PFSK-1 (cell line): ENCODE measurements around the gene PDE3A.

Experiments
- FOXP2 ChIP-seq: optimal IDR thresholded peaks from 2 replicates; pipeline ENCODE3; 2011; ENCODE audit warnings: borderline replicate concordance, control low read depth, inconsistent platforms; ENCODE audit not compliant: insufficient read depth; ENCODE audit errors: extremely low read length, extremely low read depth
- POLR2AphosphoS5 ChIP-seq: IDR thresholded peaks from 2 replicates; pipeline ENCODE4 v1.6.1; 2012; ENCODE audit warnings: low read depth, mild to moderate bottlenecking, control low read depth, low read length, moderate library complexity
- REST ChIP-seq, 2 experiments: IDR thresholded peaks; 2 replicates each; pipeline versions ENCODE4 v1.6.1 to v1.8.0; 2011 to 2012; ENCODE audit warnings: low read depth in 2 of 2, low read length in 2 of 2, control low read depth in 1 of 2, inconsistent platforms in 1 of 2, mild to moderate bottlenecking in 1 of 2, moderate library complexity in 1 of 2; ENCODE audit not compliant: insufficient read depth in 1 of 2
- SIN3A ChIP-seq: IDR thresholded peaks from 2 replicates; pipeline ENCODE4 v1.6.1; 2012; ENCODE audit warnings: mild to moderate bottlenecking, low read length, moderate library complexity, borderline replicate concordance; ENCODE audit not compliant: insufficient read depth
- TAF1 ChIP-seq: IDR thresholded peaks from 2 replicates; pipeline ENCODE4 v1.6.1; 2012; ENCODE audit warnings: low read length, control low read depth, borderline replicate concordance; ENCODE audit not compliant: insufficient read depth

PDE3A gene

GRCh38 chr12:20716037-20716436, 347.7 kb downstream of the PDE3A start:
- no peak for TF ChIP-seq REST (IDR thresholded peaks at IDR 0.05; ENCODE audit: insufficient read depth in 1 of 2, low read depth in 2 of 2, low read length in 2 of 2)
- TF ChIP-seq TAF1 = no peak
- no peak for TF ChIP-seq POLR2AphosphoS5
- TF ChIP-seq SIN3A = no peak
- TF ChIP-seq FOXP2 = no peak

- TF ChIP-seq SIN3A (no peak), POLR2AphosphoS5 (no peak), TAF1 (no peak), REST (IDR thresholded peaks at IDR 0.05; ENCODE audit: insufficient read depth in 1 of 2, low read depth in 2 of 2, low read length in 2 of 2) (no peak), FOXP2 (no peak)
Observed at GRCh38 chr12:20716985-20717384, 348.6 kb downstream of the PDE3A start.

GRCh38 chr12:20718294-20718693, 350.0 kb downstream of the PDE3A start:
- TF ChIP-seq REST (IDR thresholded peaks at IDR 0.05; ENCODE audit: insufficient read depth in 1 of 2, low read depth in 2 of 2, low read length in 2 of 2) = no peak
- TF ChIP-seq FOXP2 = no peak
- no peak for TF ChIP-seq POLR2AphosphoS5
- TF ChIP-seq SIN3A = no peak
- TF ChIP-seq TAF1 = no peak

GRCh38 chr12:20722142-20722541, 353.8 kb downstream of the PDE3A start:
- no peak for TF ChIP-seq FOXP2
- TF ChIP-seq SIN3A = no peak
- no peak for TF ChIP-seq POLR2AphosphoS5

- TF ChIP-seq REST (IDR thresholded peaks at IDR 0.05; ENCODE audit: insufficient read depth in 1 of 2, low read depth in 2 of 2, low read length in 2 of 2) (no peak), FOXP2 (no peak), TAF1 (no peak), SIN3A (no peak), POLR2AphosphoS5 (no peak)
Observed at GRCh38 chr12:20731274-20731673, 362.9 kb downstream of the PDE3A start.
